ENCODE measurements around the gene NKAPL.
"Not testable (repeated sequence)": the region's sequence is repeated elsewhere in the genome, so short reads cannot be mapped to it uniquely, and the experiment has no call there.

NKAPL gene

DNA sequence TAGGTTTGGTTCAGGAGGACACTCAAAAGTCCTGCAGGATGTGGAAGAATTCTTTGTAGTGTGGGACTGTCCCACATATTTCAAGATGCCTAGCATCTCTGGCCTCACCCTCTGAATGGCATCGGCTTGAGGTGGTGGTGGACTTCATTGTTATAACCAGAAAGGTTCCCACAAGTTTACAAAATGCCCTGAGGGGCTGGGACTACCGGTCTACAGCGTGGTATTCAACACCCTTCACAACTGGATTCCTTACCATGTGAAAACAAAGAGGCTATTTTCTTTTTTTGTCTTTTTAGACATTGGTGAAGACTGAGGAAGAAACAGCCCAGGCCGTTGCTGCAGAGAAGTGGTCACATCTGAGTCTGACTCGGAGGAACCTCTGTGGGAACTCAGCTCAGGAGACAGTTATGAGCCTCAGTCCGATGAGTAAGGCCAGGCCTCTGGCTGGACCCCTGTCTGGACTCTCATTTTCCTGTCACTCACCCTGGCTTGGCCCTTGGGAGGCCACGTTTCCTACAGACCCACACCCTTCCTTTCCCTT is 37.5 kb downstream of the NKAPL start:
- no peak for DNase-seq (ENCODE audit: low read depth)

GRCh38 chr6:28303570-28303969 is 44.5 kb downstream of the NKAPL start:
- no peak for DNase-seq (ENCODE audit: low read depth)

DNA sequence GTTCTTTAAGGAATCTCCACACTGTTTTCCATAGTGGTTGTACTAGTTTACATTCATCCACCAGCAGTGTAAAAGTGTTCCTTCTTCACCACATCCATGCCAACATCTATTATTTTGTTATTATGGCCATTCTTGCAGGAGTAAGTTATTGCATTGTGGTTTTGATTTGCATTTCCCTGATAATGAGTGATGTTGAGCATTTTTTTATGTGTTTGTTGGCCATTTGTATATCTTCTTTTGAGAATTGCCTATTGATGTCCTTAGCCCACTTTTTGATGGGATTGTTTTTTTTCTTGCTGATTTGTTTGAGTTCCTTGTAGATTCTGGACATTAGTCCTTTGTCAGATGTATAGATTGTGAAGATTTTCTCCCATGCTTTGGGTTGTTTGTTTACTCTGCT is 47.3 kb downstream of the NKAPL start:
- DNase-seq (ENCODE audit: low read depth) = not testable (repeated sequence)

All from stimulated activated CD8-positive, alpha-beta memory T cell treated with anti-CD3 and anti-CD28 coated beads, Interleukin-15, amount 100 ng/mL, for 1 hour (primary cell).